ENCODE results near the gene GPR132. TPM values are rescaled to one million over a fixed set of nuclear protein-coding genes. Genes with fewer than 3 reads are reported as not detected.

GPR132 gene
- total and polyA plus RNA-seq, 2 of the 8 experiments (the other 6 are each of a cell fraction or from before 2014, with no cell fraction given): 0.11 TPM; not detected in 1

DNA sequence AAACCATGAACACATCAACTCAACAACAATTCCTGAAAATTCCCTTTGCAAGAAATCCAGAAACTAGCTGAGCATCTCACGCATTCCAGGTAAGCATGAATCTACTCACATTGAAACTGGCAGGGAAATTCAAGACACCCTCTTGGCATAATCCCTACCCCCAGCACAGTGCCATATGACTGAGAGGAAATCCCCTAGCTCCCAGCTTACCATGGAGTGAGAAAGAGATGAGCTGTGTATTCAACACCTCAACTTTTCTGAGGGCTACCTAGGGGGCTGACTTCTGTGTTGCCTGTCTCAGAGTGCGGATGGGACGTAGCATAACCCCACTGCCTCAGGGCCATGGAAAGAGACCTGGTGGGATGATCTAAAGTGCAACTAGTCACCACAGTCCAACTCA lies 37.7 kb upstream of the GPR132 start:
- Histone ChIP-seq H3K36me3 (ENCODE audit: control insufficient read depth in 2 of 4, insufficient read depth in 4 of 4, low read length in 3 of 4) (no peaks in the 10 kb centered on the region), H3K23me2 (ENCODE audit: low read depth, low read length) (no peaks in the 10 kb centered on the region), H4K5ac (ENCODE audit: insufficient read length, low read depth, low read length) (no peak overlapping the region), H3K4ac (replicated peaks; ENCODE audit: insufficient read length, low read depth, low read length) (no peak overlapping the region), H4K91ac (replicated peaks; ENCODE audit: insufficient read length, low read length) (no peak overlapping the region), H4K20me1 (replicated peaks in 1 of 2; ENCODE audit: control insufficient read depth in 1 of 2, insufficient read depth in 2 of 2, low read length in 2 of 2) (no peaks in the 10 kb centered on the region), H2BK15ac (ENCODE audit: low read length) (no peak overlapping the region), H3K79me1 (ENCODE audit: low read depth, low read length) (no peaks in the 10 kb centered on the region), H2BK5ac (ENCODE audit: low read depth, low read length) (no peak overlapping the region), H2BK120ac (replicated peaks; ENCODE audit: low read depth, low read length) (no peak overlapping the region), H3K4me3 (ENCODE audit: extremely low read depth in 1 of 4, insufficient read depth in 2 of 4, low read depth in 3 of 4, low read length in 4 of 4) (no peak overlapping the region), H3K9ac (replicated peaks in 1 of 4; ENCODE audit: extremely low read depth in 1 of 4, low read depth in 3 of 4, low read length in 3 of 4) (no peak overlapping the region), H3K14ac (ENCODE audit: insufficient read length) (no peak overlapping the region), H2BK20ac (ENCODE audit: low read length) (no peak overlapping the region), H2BK12ac (ENCODE audit: low read depth, low read length) (no peak overlapping the region), H3K27me3 (replicated peaks in 1 of 4; ENCODE audit: control insufficient read depth in 3 of 4, extremely low read depth in 1 of 4, insufficient read depth in 3 of 4, low read length in 3 of 4) (no peaks in the 10 kb centered on the region; a peak in 1 of 7 replicates), H3K56ac (replicated peaks; ENCODE audit: insufficient read length, low read depth, low read length) (no peak overlapping the region), H3K4me1 (replicated peaks in 1 of 4; ENCODE audit: control insufficient read depth in 3 of 4, insufficient read depth in 4 of 4, low read length in 3 of 4) (no peaks in the 10 kb centered on the region), H3K18ac (ENCODE audit: extremely low read depth, low read length) (no peak overlapping the region), H3K9me3 (ENCODE audit: insufficient read depth in 2 of 2, low read depth in 1 of 2, low read length in 1 of 2) (peaks cover 11 to 19% of the 10 kb centered on the region in 2 experiments), H2AK5ac (ENCODE audit: low read depth, low read length) (no peak overlapping the region), H3K27ac (ENCODE audit: low read depth, low read length) (no peak overlapping the region), H3K79me2 (ENCODE audit: control insufficient read depth in 1 of 2, insufficient read depth in 2 of 2, low read length in 2 of 2) (no peaks in the 10 kb centered on the region), H2AFZ (ENCODE audit: low read length) (no peak overlapping the region), H4K8ac (ENCODE audit: extremely low read depth, insufficient read depth, low read length) (no peak overlapping the region), H3K4me2 (ENCODE audit: insufficient read depth in 1 of 2, low read depth in 2 of 2, low read length in 2 of 2) (no peak overlapping the region), H3K23ac (ENCODE audit: insufficient read length) (no peak overlapping the region)
- no peak for DNase-seq (ENCODE audit: low read depth in 1 of 2, low spot score in 2 of 2)
- FAIRE-seq: peak; percentile 7
- ChIA-PET POLR2A (ENCODE audit: partially characterized antibody) (no interaction called here), CTCF (ENCODE audit: partially characterized antibody) (interaction anchor here (0.7 to 1.8 kb wide), 2 partner anchors 12 to 21 kb away, joined by 3 to 8 read pairs; no protein-coding TSS in a partner anchor)
- 90% methylated on average over 3 of the region's 3 CpGs; no CpG with 5 or more reads in 1 of the 2 experiments for WGBS, 2 experiments (ENCODE audit: extremely low coverage in 1 of 2, insufficient coverage in 1 of 2, insufficient read length in 1 of 2, insufficient replicate concordance in 2 of 2, low coverage in 1 of 2, low lambda C conversion rate in 2 of 2, missing lambda C conversion rate in 1 of 2)
- no peak for TF ChIP-seq RNF2 (IDR thresholded peaks at IDR 0.05; ENCODE audit: borderline replicate concordance, low read depth, low read length, missing control alignments, poor library complexity, severe bottlenecking)
- no peak for TF ChIP-seq SP2 (IDR thresholded peaks at IDR 0.05; ENCODE audit: low read length)
- no peak for TF ChIP-seq SIX5 (IDR thresholded peaks at IDR 0.05; ENCODE audit: low read depth, low read length)
- TF ChIP-seq BRCA1 (IDR thresholded peaks at IDR 0.05; ENCODE audit: low read depth, low read length): no peak
- no peak for TF ChIP-seq TCF12 (IDR thresholded peaks at IDR 0.05; ENCODE audit: low read depth, low read length)
- TF ChIP-seq TEAD4 (IDR thresholded peaks at IDR 0.05; ENCODE audit: low read depth, low read length): no peak
- TF ChIP-seq PHF8 (conservative IDR thresholded peaks at IDR 0.05; ENCODE audit: low read depth, low read length): no peak
- no peak for TF ChIP-seq EZH2 (IDR thresholded peaks at IDR 0.05; ENCODE audit: low read depth, low read length, severe bottlenecking)
- TF ChIP-seq E2F6 (IDR thresholded peaks at IDR 0.05): no peak
- no peak for TF ChIP-seq RAD21 (IDR thresholded peaks at IDR 0.05 in 1 of 2, conservative IDR thresholded peaks at IDR 0.05 in 1 of 2; ENCODE audit: low read depth in 2 of 2, low read length in 2 of 2)
- TF ChIP-seq CBX8 (IDR thresholded peaks at IDR 0.05; ENCODE audit: borderline replicate concordance, low read depth, low read length): no peak
- no peak for TF ChIP-seq SIN3A (conservative IDR thresholded peaks at IDR 0.05 in 1 of 2, IDR thresholded peaks at IDR 0.05 in 1 of 2; ENCODE audit: low read depth in 1 of 2, low read length in 2 of 2)
- TF ChIP-seq TAF1 (IDR thresholded peaks at IDR 0.05; ENCODE audit: low read depth, low read length): no peak

Measured in H1 (cell line).